H1 (cell line): ENCODE measurements around the gene MBP. TPM values are rescaled to one million over a fixed set of nuclear protein-coding genes. Genes with fewer than 3 reads are reported as not detected.

Source experiments
- CTCF ChIA-PET: fragments of 300-600 bp; sonication (Branson Sonifier 250); formaldehyde crosslinking; loops from one replicate; lab custom pipeline; 2021; ENCODE audit not compliant: partially characterized antibody; lab: Charles Lee
- POLR2A ChIA-PET: fragments of 300-600 bp; sonication (Branson Sonifier 250); formaldehyde crosslinking; loops from one replicate; lab custom pipeline; 2021; ENCODE audit warnings: inconsistent platforms; ENCODE audit not compliant: partially characterized antibody; lab: Charles Lee
- DNase-seq, 2 experiments: peaks; one replicate each; pipeline versions ENCODE4 v3.0.0 to v3.0.0-alpha.2; 2010 to 2022; ENCODE audit warnings: low spot score in 2 of 2, low read depth in 1 of 2, mixed read lengths in 1 of 2
- FAIRE-seq: peaks from 2 replicates; lab custom pipeline; 2011; peaks lifted over from hg19 to GRCh38; lab: Jason Lieb, UNC
- H2AFZ ChIP-seq: 2 replicates; pipeline ENCODE4 v1.8.1; 2012; ENCODE audit warnings: low read length, inconsistent platforms
- H2AK5ac ChIP-seq: 2 replicates; pipeline ENCODE4 v1.6.1; 2013; ENCODE audit warnings: low read depth, low read length
- H2BK120ac ChIP-seq: replicated peaks from 2 replicates; pipeline ENCODE3; 2013; ENCODE audit warnings: low read depth, low read length, inconsistent platforms
- H2BK12ac ChIP-seq: 2 replicates; pipeline ENCODE4 v1.6.1; 2013; ENCODE audit warnings: low read depth, low read length
- H2BK15ac ChIP-seq: 2 replicates; pipeline ENCODE4 v1.6.1; 2013; ENCODE audit warnings: low read length
- H2BK20ac ChIP-seq: 2 replicates; pipeline ENCODE4 v1.6.1; 2013; ENCODE audit warnings: low read length
- H2BK5ac ChIP-seq: 2 replicates; pipeline ENCODE4 v1.6.1; 2013; ENCODE audit warnings: low read depth, low read length
- H3K14ac ChIP-seq: 2 replicates; pipeline ENCODE4 v1.6.1; 2013; ENCODE audit warnings: inconsistent platforms; ENCODE audit not compliant: insufficient read length
- H3K18ac ChIP-seq: 2 replicates; pipeline ENCODE4 v1.6.1; 2013; ENCODE audit warnings: low read length; ENCODE audit errors: extremely low read depth
- H3K23ac ChIP-seq: 2 replicates; pipeline ENCODE4 v1.6.1; 2013; ENCODE audit warnings: inconsistent platforms; ENCODE audit not compliant: insufficient read length
- H3K23me2 ChIP-seq: 2 replicates; pipeline ENCODE4 v1.6.1; 2013; ENCODE audit warnings: low read depth, low read length
- H3K27ac ChIP-seq: 2 replicates; pipeline ENCODE4 v1.6.1; 2011; ENCODE audit warnings: low read depth, low read length, inconsistent platforms
- H3K27me3 ChIP-seq, 4 experiments: replicated peaks in 1 of 4; 1 replicate in 1 of 4; 2 replicates in 3 of 4; pipeline versions ENCODE4 v1.6.1 to v1.8.1; 2011 to 2013; ENCODE audit warnings: low read length in 3 of 4, mild to moderate bottlenecking in 3 of 4, inconsistent platforms in 2 of 4, mixed read lengths in 2 of 4, moderate library complexity in 1 of 4; ENCODE audit not compliant: control insufficient read depth in 3 of 4, insufficient read depth in 3 of 4; ENCODE audit errors: extremely low read depth in 1 of 4
- H3K36me3 ChIP-seq, 4 experiments: 2 replicates each; pipeline versions ENCODE4 v1.6.1 to v1.8.1; 2011 to 2013; ENCODE audit warnings: mild to moderate bottlenecking in 4 of 4, low read length in 3 of 4, moderate library complexity in 2 of 4, control low read depth in 1 of 4, inconsistent platforms in 1 of 4; ENCODE audit not compliant: insufficient read depth in 4 of 4, control insufficient read depth in 2 of 4
- H3K4ac ChIP-seq: replicated peaks from 2 replicates; pipeline ENCODE3; 2013; ENCODE audit warnings: low read length, low read depth, mixed read lengths, inconsistent platforms; ENCODE audit not compliant: insufficient read length
- H3K4me1 ChIP-seq, 4 experiments: replicated peaks in 1 of 4; 1 replicate in 1 of 4; 2 replicates in 3 of 4; pipeline versions ENCODE4 v1.6.1 to v1.8.1; 2011 to 2013; ENCODE audit warnings: low read length in 3 of 4, inconsistent platforms in 2 of 4, mixed read lengths in 1 of 4; ENCODE audit not compliant: insufficient read depth in 4 of 4, control insufficient read depth in 3 of 4
- H3K4me2 ChIP-seq, 2 experiments: 2 replicates each; pipeline versions ENCODE4 v1.6.1 to v1.8.1; 2011 to 2013; ENCODE audit warnings: low read depth in 2 of 2, low read length in 2 of 2, control low read depth in 1 of 2, inconsistent platforms in 1 of 2, mild to moderate bottlenecking in 1 of 2; ENCODE audit not compliant: insufficient read depth in 1 of 2
- H3K4me3 ChIP-seq, 4 experiments: fragments of 200-600, 300-600 bp in 1 of 4; sonication (generic), shearing (Covaris generic), sonication (Bioruptor Twin) in 1 of 4; 2 replicates each; pipeline versions ENCODE4 v1.5.1 to v1.8.1; 2011 to 2016; ENCODE audit warnings: low read length in 4 of 4, low read depth in 3 of 4, control low read depth in 2 of 4, inconsistent platforms in 2 of 4, mild to moderate bottlenecking in 2 of 4, mixed read lengths in 1 of 4, moderate library complexity in 1 of 4; ENCODE audit not compliant: insufficient read depth in 2 of 4; ENCODE audit errors: extremely low read depth in 1 of 4
- H3K56ac ChIP-seq: replicated peaks from 2 replicates; pipeline ENCODE3; 2013; ENCODE audit warnings: low read depth, mild to moderate bottlenecking, mixed read lengths, low read length, inconsistent platforms; ENCODE audit not compliant: insufficient read length
- H3K79me1 ChIP-seq: 2 replicates; pipeline ENCODE4 v1.6.1; 2013; ENCODE audit warnings: low read depth, low read length, control low read depth
- H3K79me2 ChIP-seq, 2 experiments: 2 replicates each; pipeline versions ENCODE4 v1.6.1 to v1.8.1; 2012 to 2013; ENCODE audit warnings: low read length in 2 of 2, mild to moderate bottlenecking in 2 of 2, inconsistent platforms in 1 of 2; ENCODE audit not compliant: insufficient read depth in 2 of 2, control insufficient read depth in 1 of 2
- H3K9ac ChIP-seq, 4 experiments: replicated peaks in 1 of 4; 1 replicate in 1 of 4; 2 replicates in 3 of 4; pipeline versions ENCODE4 v1.6.1 to v1.8.1; 2011 to 2013; ENCODE audit warnings: low read depth in 3 of 4, low read length in 3 of 4, control low read depth in 2 of 4, mild to moderate bottlenecking in 2 of 4, moderate library complexity in 2 of 4, inconsistent platforms in 1 of 4; ENCODE audit errors: extremely low read depth in 1 of 4
- H3K9me3 ChIP-seq, 2 experiments: 2 replicates each; pipeline versions ENCODE4 v1.6.1 to v1.8.1; 2012 to 2013; ENCODE audit warnings: mild to moderate bottlenecking in 2 of 2, moderate library complexity in 2 of 2, control low read depth in 1 of 2, inconsistent platforms in 1 of 2, low read depth in 1 of 2, low read length in 1 of 2, mixed read lengths in 1 of 2; ENCODE audit not compliant: insufficient read depth in 2 of 2
- H4K20me1 ChIP-seq, 2 experiments: replicated peaks in 1 of 2; 2 replicates each; pipeline versions ENCODE3 to v1.8.1; 2011 to 2013; ENCODE audit warnings: inconsistent platforms in 2 of 2, low read length in 2 of 2, mild to moderate bottlenecking in 1 of 2; ENCODE audit not compliant: insufficient read depth in 2 of 2, control insufficient read depth in 1 of 2
- H4K5ac ChIP-seq: 2 replicates; pipeline ENCODE4 v1.6.1; 2013; ENCODE audit warnings: low read length, low read depth, mixed read lengths, inconsistent platforms; ENCODE audit not compliant: insufficient read length
- H4K8ac ChIP-seq: 2 replicates; pipeline ENCODE4 v1.8.0; 2013; ENCODE audit warnings: mild to moderate bottlenecking, moderate library complexity, low read length, inconsistent platforms; ENCODE audit not compliant: insufficient read depth; ENCODE audit errors: extremely low read depth
- H4K91ac ChIP-seq: replicated peaks from 2 replicates; pipeline ENCODE3; 2013; ENCODE audit warnings: low read length, mixed read lengths, inconsistent platforms; ENCODE audit not compliant: insufficient read length
- BCL11A ChIP-seq, 2 experiments: IDR thresholded peaks; one replicate each; pipeline ENCODE4 v1.6.1; 2011; ENCODE audit warnings: low read depth in 2 of 2, low read length in 2 of 2, mild to moderate bottlenecking in 2 of 2
- EZH2 ChIP-seq: fragments of 200-600 bp; sonication (generic); IDR thresholded peaks from 2 replicates; pipeline ENCODE4 v1.7.1; 2012; ENCODE audit warnings: low read depth, mild to moderate bottlenecking, moderate library complexity, low read length, inconsistent platforms; ENCODE audit not compliant: severe bottlenecking
- FOSL1 ChIP-seq: IDR thresholded peaks from 2 replicates; pipeline ENCODE4 v1.6.1; 2011; ENCODE audit warnings: mild to moderate bottlenecking, low read depth, low read length, moderate library complexity; ENCODE audit not compliant: insufficient read depth
- HDAC2 ChIP-seq, 2 experiments: fragments of 300-600 bp in 1 of 2; sonication (generic) in 1 of 2; IDR thresholded peaks; 2 replicates each; pipeline ENCODE4 v1.6.1; 2011 to 2012; ENCODE audit warnings: low read depth in 2 of 2, low read length in 2 of 2, mild to moderate bottlenecking in 2 of 2, moderate library complexity in 2 of 2, borderline replicate concordance in 1 of 2, inconsistent platforms in 1 of 2
- MAFK ChIP-seq: IDR thresholded peaks from 2 replicates; pipeline ENCODE4 v1.6.1; 2012; ENCODE audit warnings: low read depth, mild to moderate bottlenecking, improper control_type of control experiment, low read length
- NRF1 ChIP-seq: IDR thresholded peaks from 2 replicates; pipeline ENCODE4 v1.6.1; 2011; ENCODE audit warnings: mild to moderate bottlenecking, low read depth, low read length, improper control_type of control experiment
- POLR2A ChIP-seq, 2 experiments: IDR thresholded peaks; 1 replicate in 1 of 2; 2 replicates in 1 of 2; pipeline ENCODE4 v1.6.1; 2011; ENCODE audit warnings: low read depth in 2 of 2, low read length in 2 of 2, mild to moderate bottlenecking in 2 of 2; ENCODE audit errors: control extremely low read depth in 1 of 2
- SIRT6 ChIP-seq: IDR thresholded peaks from one replicate; pipeline ENCODE4 v1.7.1; 2012; ENCODE audit warnings: low read length, inconsistent platforms
- TBP ChIP-seq: IDR thresholded peaks from 2 replicates; pipeline ENCODE4 v1.6.1; 2011; ENCODE audit warnings: low read depth, low read length, improper control_type of control experiment
- WGBS, 2 experiments: shearing (Covaris generic) in 1 of 2; methylation state at CpG; one replicate each; pipeline versions ENCODE4 v1.1.6 to v1.1.7; 2013 to 2015; ENCODE audit warnings: low lambda C conversion rate in 2 of 2, mixed read lengths in 2 of 2, inconsistent platforms in 1 of 2, low coverage in 1 of 2, missing lambda C conversion rate in 1 of 2; ENCODE audit not compliant: insufficient replicate concordance in 2 of 2, insufficient coverage in 1 of 2, insufficient read length in 1 of 2; ENCODE audit errors: extremely low coverage in 1 of 2, missing lambda C conversion rate in 1 of 2; 5-methylcytosine and 5-hydroxymethylcytosine counted together
- polyA plus RNA-seq, 7 experiments: library from polyadenylated mRNA; depleted of rRNA in 3 of 7; stranded (reverse) in 5 of 7; unstranded in 2 of 7; fragments of >200 nt in 5 of 7; fragments of 200-250 nt in 2 of 7; gene quantifications; 1 replicate in 5 of 7; 2 replicates in 1 of 7; 4 replicates in 1 of 7; pipeline versions ENCODE4 v1.2.1 to v1.2.3, GENCODE V29; 2011 to 2013; ENCODE audit warnings: missing spikeins in 2 of 7, mixed read lengths in 2 of 7
- total RNA-seq: library from RNA; stranded (reverse); fragmentation: NEBNext Ultra II Directional; extraction: Animal tissue kit (Norgen Biotek cat#: 25700); gene quantifications from 2 replicates; pipeline ENCODE4 v1.2.1, GENCODE V29; 2021

Gene MBP
- total and polyA plus RNA-seq, 2 of the 8 experiments (the other 6 are each of a cell fraction or from before 2014, with no cell fraction given), result 7.7 to 19.2 TPM

- Histone ChIP-seq H2BK15ac (no peak overlapping the region), H3K18ac (no peak overlapping the region), H3K4me3 (no peak overlapping the region), H3K27me3 (peaks cover 0 to 12% (median 3%) of the 10 kb centered on the region in 4 experiments; a peak in 2 of 7 replicates), H3K4me1 (peaks cover 0 to 18% (median 4%) of the 10 kb centered on the region in 4 experiments; a peak in 5 of 7 replicates), H2BK20ac (no peak overlapping the region), H4K5ac (no peak overlapping the region), H3K9ac (no peak overlapping the region), H3K56ac (no peak overlapping the region), H2AFZ (no peak overlapping the region), H4K91ac (no peak overlapping the region), H3K23me2 (peaks cover 2% of the 10 kb centered on the region; the same call in 1 of the 2 replicates), H2BK5ac (no peak overlapping the region), H3K79me2 (no peaks in the 10 kb centered on the region), H3K4me2 (no peak overlapping the region; a peak in 1 of 4 replicates), H3K27ac (no peak overlapping the region), H3K36me3 (no peaks in the 10 kb centered on the region), H3K14ac (no peak overlapping the region), H3K23ac (no peak overlapping the region), H3K4ac (no peak overlapping the region), H2BK12ac (no peak overlapping the region), H2AK5ac (no peak overlapping the region), H3K9me3 (no peaks in the 10 kb centered on the region), H4K20me1 (peaks cover 0 to 5% of the 10 kb centered on the region in 2 experiments), H4K8ac (no peak overlapping the region), H3K79me1 (no peaks in the 10 kb centered on the region; the same call in 1 of the 2 replicates), H2BK120ac (no peak overlapping the region)
- TF ChIP-seq EZH2, result no peak
- no peak for TF ChIP-seq HDAC2 (IDR thresholded peaks at IDR 0.05; ENCODE audit: borderline replicate concordance in 1 of 2, low read depth in 2 of 2, low read length in 2 of 2)
- no peak for TF ChIP-seq POLR2A (IDR thresholded peaks at IDR 0.05; ENCODE audit: control extremely low read depth in 1 of 2, low read depth in 2 of 2, low read length in 2 of 2)
- TF ChIP-seq MAFK, result no peak
- no peak for TF ChIP-seq BCL11A (IDR thresholded peaks at IDR 0.05; ENCODE audit: low read depth in 2 of 2, low read length in 2 of 2)
- TF ChIP-seq TBP, result no peak
- TF ChIP-seq SIRT6, result no peak
- no peak for TF ChIP-seq NRF1
- TF ChIP-seq FOSL1, result no peak
- no peak for DNase-seq
- ChIA-PET CTCF (interaction anchor here (0.9 to 2.1 kb wide), 3 partner anchors 11 to 102 kb away, joined by 3 to 6 read pairs (median 3); no protein-coding TSS in a partner anchor), POLR2A (interaction anchor here (0.7 kb wide), 1 partner anchor 11 kb away, joined by 3 read pairs; no protein-coding TSS in a partner anchor)
- 94% methylated on average over 3 of the region's 3 CpGs; no CpG with 5 or more reads in 1 of the 2 experiments for WGBS, 2 experiments
- no peak for FAIRE-seq
Observed at GRCh38 chr18:77086034-77086433, 46.5 kb downstream of the MBP start.
